BJ (cell line): ENCODE measurements around the gene MMP7. TPM values are rescaled to one million over a fixed set of nuclear protein-coding genes. Genes with fewer than 3 reads are reported as not detected.

Source experiments
- CTCF ChIA-PET: fragments of 350-600 bp; formaldehyde crosslinking; extraction: SDS; loops from one replicate; lab custom pipeline; 2021; ENCODE audit warnings: antibody characterized with exemption, inconsistent platforms; lab: Yijun Ruan, JAX
- POLR2A ChIA-PET: fragments of 300-600 bp; sonication (Branson Sonifier 250); formaldehyde crosslinking; extraction: SDS; loops from one replicate; lab custom pipeline; 2021; ENCODE audit warnings: antibody characterized with exemption; lab: Charles Lee
- DNase-seq: peaks from one replicate; pipeline ENCODE4 v3.0.0-alpha.2; 2011; ENCODE audit warnings: low read depth
- H3K27me3 ChIP-seq: 2 replicates; pipeline ENCODE4 v1.6.0; 2011; ENCODE audit warnings: low read length; ENCODE audit not compliant: control insufficient read depth, insufficient read depth
- H3K36me3 ChIP-seq: 2 replicates; pipeline ENCODE4 v1.5.1; 2011; ENCODE audit warnings: low read length; ENCODE audit not compliant: control insufficient read depth, insufficient read depth
- H3K4me3 ChIP-seq: 2 replicates; pipeline ENCODE4 v1.5.1; 2011; ENCODE audit warnings: low read depth, mild to moderate bottlenecking, control low read depth, low read length
- polyA plus RNA-seq: library from polyadenylated mRNA; depleted of rRNA; stranded (reverse); fragments of >200 nt; gene quantifications from 2 replicates; pipeline ENCODE4 v1.2.3, GENCODE V29; 2011
- TF ChIP-seq, protein P1 (sequence below): IDR thresholded peaks from 2 replicates; pipeline ENCODE4 v1.5.1; 2011; ENCODE audit warnings: low read depth, mild to moderate bottlenecking, control low read depth, inconsistent platforms, low read length, moderate library complexity; ENCODE audit not compliant: insufficient read depth

Gene MMP7
- polyA plus RNA-seq, 1 experiment, result not detected

DNA sequence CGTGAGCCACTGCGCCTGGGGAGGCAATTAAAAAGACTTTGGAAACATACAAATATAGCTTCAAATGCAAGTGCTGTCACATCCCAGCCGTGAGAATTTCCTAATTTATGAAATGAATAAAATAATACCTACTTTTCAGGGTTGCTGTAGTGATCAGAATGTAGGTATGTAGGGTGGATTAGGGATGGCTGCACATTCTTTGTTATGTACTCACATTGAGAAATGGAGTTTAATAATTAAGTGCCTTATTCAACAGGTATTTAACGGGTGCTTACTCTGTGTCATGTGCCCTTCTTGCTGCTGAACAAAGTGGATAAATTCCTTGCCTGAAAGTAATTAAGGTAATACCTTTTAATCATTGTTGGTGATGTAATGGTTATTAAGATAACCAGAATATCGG is 37.0 kb downstream of the MMP7 start:
- TF ChIP-seq, protein P1, sequence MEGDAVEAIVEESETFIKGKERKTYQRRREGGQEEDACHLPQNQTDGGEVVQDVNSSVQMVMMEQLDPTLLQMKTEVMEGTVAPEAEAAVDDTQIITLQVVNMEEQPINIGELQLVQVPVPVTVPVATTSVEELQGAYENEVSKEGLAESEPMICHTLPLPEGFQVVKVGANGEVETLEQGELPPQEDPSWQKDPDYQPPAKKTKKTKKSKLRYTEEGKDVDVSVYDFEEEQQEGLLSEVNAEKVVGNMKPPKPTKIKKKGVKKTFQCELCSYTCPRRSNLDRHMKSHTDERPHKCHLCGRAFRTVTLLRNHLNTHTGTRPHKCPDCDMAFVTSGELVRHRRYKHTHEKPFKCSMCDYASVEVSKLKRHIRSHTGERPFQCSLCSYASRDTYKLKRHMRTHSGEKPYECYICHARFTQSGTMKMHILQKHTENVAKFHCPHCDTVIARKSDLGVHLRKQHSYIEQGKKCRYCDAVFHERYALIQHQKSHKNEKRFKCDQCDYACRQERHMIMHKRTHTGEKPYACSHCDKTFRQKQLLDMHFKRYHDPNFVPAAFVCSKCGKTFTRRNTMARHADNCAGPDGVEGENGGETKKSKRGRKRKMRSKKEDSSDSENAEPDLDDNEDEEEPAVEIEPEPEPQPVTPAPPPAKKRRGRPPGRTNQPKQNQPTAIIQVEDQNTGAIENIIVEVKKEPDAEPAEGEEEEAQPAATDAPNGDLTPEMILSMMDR, result no peak
- H3K27me3 ChIP-seq, result no peaks in the 10 kb centered on the region
- ChIA-PET POLR2A (no interaction called here), CTCF (interaction anchor here (1.0 to 1.6 kb wide), 2 partner anchors 101 to 152 kb away, joined by 3 to 6 read pairs; no protein-coding TSS in a partner anchor)
- no peaks in the 10 kb centered on the region for H3K36me3 ChIP-seq
- DNase-seq, result no peak
- no peak overlapping the region for H3K4me3 ChIP-seq

DNA sequence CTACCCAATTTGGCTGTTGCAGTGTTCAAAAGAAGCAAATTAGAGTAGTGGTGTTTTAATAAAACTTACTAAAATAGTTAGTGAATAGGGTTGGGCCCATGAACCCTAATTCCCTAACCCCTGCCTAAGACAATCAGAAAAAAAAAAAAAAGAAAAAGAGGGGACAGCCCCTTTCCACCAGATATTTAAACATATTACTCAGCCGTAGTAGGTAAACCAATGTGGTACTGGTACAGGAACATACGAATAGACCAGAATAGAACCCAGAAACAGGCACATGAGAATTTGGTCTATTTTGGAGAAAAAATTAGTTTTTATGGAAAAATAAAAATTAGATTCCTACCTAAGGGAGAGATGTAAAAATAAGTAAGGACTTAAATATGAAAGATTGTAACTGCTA is 38.6 kb downstream of the MMP7 start:
- TF ChIP-seq, protein P1, result no peak
- H3K27me3 ChIP-seq, result no peaks in the 10 kb centered on the region
- POLR2A ChIA-PET, result no interaction called here
- CTCF ChIA-PET, result interaction anchor here (0.9 to 2.1 kb wide), 4 partner anchors 12 to 125 kb away, joined by 4 to 8 read pairs (median 6); no protein-coding TSS in a partner anchor
- DNase-seq, result no peak
- no peaks in the 10 kb centered on the region for H3K36me3 ChIP-seq
- no peak overlapping the region for H3K4me3 ChIP-seq

DNA sequence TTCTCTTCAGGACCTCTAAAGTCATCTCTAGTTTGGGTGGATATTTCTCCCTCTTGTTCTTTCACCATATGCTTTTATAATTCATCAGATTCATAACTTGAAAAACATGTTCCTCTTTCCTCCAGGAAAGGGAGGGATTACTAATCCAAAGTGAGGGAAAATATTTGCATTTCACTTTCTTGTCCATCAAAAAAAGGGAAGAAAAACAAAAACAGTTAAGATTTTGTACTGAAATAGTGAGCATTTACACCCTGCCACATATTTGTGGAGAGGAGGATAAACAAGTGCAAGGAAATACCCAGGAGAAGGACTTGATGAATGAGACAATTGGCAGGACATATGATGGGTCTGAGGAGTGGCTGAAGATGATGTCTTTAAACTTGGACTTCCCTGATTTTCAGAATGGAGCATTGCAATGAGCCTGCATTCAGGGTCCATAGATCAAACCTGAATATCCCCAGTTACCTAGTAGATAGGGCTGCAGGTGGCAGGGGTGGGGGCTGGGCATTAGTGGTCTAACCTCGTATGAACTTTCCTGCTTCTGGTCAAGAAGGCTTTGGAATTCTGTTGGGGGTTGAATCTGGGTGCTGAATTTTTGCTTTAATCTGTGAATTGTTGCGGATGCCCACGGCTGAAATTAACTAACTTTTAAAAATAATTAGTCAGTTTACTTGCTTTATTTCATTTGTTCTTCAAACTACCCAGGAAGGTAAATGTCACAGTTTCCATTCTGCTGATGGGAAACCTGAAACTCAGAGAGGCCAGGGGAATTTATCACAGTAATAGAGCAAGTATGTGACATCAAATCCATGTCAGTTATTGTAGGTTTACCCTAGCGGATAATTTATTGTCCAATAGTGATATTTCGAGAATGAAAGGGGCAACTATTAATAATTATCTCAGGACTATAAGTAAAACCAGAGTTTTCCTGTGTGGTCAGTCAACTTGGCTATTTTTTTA is 41.1 kb downstream of the MMP7 start:
- CTCF ChIA-PET, result no interaction called here
- POLR2A ChIA-PET, result no interaction called here
- no peak for DNase-seq

DNA sequence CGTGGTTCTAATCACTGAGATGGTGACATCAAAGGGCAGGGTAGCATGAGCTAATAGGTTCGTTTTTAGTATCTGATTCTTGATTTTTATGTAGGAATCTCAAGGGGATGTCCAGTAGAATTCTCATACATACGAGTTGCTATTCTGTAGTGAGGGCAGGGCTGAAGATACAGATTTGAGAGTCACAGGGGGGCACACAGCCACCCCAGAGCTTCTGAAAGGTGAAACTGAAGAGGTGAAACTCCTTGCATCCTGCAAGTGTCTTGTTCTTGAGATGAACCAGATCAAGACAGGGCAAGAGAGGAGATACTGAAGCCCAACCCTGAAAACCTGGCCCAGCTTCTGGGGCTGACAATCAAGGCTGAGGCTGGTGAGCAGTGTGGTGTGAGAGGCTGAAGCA is 42.3 kb downstream of the MMP7 start:
- ChIA-PET CTCF (interaction anchor here (0.6 to 0.9 kb wide), 2 partner anchors 79 to 147 kb away, joined by 3 read pairs; no protein-coding TSS in a partner anchor), POLR2A (no interaction called here)
- no peaks in the 10 kb centered on the region for H3K36me3 ChIP-seq
- DNase-seq, result no peak
- H3K4me3 ChIP-seq, result no peak overlapping the region
- TF ChIP-seq, protein P1, result no peak
- H3K27me3 ChIP-seq, result peaks cover 3% of the 10 kb centered on the region

More for the DNA sequence above, 41.1 kb downstream of the MMP7 start:
- TF ChIP-seq, protein P1, result no peak
- Histone ChIP-seq H3K4me3 (no peak overlapping the region), H3K36me3 (no peaks in the 10 kb centered on the region), H3K27me3 (peaks cover 1% of the 10 kb centered on the region; the same call in 1 of the 2 replicates)

DNA sequence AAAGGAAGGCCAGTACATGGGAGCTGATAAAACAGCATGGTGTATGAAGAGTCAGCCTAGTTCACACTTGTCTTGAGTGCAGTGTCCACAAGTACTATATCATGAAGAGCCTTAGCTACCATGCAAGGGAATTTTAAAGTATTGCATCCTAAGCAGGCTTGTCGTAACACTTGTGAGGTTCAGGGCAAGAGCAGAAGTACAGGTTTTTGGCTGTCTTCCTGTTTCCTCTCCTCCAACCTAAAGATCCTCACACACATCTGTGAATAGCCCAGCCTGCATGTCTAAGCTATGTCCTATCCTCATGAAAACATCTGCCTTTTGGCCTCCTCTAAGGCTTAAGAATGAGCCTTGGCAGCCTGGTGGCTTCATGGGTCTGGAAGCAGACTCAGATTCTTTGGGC is 43.3 kb downstream of the MMP7 start:
- CTCF ChIA-PET, result interaction anchor here (0.7 to 1.0 kb wide), 4 partner anchors 9 to 146 kb away, joined by 3 to 5 read pairs (median 3); no protein-coding TSS in a partner anchor
- POLR2A ChIA-PET, result no interaction called here

More for the DNA sequence above, 43.3 kb downstream of the MMP7 start:
- peaks cover 3% of the 10 kb centered on the region for H3K27me3 ChIP-seq
- no peak overlapping the region for H3K4me3 ChIP-seq
- no peaks in the 10 kb centered on the region for H3K36me3 ChIP-seq
- TF ChIP-seq, protein P1, result no peak
- DNase-seq, result no peak
